ENCODE data around the gene LRRC8E.
"Not testable (repeated sequence)": the region's sequence is repeated elsewhere in the genome, so short reads cannot be mapped to it uniquely, and the experiment has no call there.

LRRC8E gene

DNA sequence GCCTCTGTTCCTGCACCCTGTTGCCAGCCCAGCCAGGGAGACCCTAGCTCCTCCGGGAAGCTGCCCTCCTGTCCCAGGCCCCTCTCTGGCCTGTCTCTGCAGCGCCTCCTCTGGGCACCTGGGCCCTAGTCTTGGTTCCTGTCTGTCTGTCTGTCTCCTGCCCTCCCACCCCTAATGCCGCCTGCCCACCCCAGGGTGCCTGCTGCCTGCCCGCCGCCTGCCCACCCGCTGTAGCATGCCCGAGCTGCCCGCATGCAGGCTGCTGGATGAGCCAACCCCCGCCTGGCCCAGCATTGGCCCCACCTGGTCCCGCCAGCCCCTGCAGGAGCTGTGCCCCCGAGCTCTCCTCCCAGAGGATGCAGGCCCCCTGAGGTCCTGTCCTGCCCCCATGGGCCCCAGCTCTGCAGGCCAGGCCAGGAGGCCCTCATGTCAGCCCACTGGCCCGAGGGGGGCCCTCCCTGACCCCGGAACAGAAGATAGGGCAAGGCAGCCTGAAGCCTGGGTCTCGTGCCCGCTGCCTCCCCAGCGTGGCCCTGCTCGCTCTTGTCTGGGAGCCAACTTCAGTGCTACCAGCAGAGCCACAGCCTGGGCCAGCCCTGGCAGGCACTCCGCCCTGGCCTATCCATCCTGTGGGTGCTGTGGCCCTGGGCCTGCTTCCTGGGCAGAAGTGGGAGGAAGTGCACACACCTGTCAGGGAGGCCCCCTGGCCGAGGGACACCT, 20.6 kb downstream of the LRRC8E start:
- DNase-seq (ENCODE audit: low spot score) = no peak

DNA sequence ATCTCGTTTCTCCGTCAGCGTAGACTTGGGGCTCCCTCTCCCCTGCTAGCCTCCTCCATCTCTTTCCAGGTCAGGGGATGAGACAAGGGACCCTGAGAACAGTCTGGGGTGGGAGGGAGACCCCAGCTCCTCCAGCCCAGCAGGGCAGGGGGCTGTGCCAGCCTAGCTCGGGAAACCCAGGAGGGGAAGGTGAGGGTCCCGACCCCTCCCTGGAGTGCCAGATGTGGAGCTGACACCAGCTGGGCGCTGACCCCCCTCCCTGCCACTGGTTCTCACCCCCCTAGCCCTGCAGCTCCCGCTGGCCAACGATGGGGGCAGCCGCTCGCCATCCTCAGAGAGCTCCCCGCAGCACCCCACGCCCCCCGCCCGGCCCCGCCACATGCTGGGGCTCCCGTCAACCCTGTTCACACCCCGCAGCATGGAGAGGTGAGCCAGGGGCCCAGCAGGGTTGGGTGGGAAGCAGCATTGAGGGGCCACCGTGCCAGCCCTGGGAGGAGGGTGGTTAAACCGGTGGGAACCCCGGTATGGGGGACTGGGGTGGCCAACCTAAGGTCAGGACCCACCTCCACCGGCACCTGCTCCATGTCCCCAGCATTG, 21.3 kb downstream of the LRRC8E start:
- no peak for DNase-seq (ENCODE audit: low spot score)

DNA sequence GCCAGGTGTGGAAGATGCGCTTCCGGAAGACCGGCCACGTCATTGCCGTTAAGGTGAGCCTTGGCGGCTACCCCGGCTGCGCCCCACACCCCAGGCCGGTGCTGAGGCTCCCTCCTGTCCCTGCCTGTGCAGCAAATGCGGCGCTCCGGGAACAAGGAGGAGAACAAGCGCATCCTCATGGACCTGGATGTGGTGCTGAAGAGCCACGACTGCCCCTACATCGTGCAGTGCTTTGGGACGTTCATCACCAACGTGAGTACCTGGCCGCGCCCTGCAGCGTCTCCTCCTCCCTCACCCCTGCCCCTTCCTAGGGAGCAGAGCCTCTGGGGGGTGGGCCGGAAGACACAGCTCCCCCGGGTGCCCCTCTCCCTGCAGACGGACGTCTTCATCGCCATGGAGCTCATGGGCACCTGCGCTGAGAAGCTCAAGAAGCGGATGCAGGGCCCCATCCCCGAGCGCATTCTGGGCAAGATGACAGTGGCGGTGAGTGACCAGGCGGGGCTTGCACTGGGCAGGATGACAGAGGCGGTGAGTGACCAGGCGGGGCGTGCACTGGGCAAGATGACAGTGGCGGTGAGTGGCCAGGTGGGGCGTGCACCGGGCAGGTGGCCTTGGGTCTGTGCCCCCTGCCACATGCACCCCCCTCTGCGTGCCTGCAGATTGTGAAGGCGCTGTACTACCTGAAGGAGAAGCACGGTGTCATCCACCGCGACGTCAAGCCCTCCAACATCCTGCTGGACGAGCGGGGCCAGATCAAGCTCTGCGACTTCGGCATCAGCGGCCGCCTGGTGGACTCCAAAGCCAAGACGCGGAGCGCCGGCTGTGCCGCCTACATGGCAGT, 22.2 kb downstream of the LRRC8E start:
- no peak for DNase-seq (ENCODE audit: low spot score)

DNA sequence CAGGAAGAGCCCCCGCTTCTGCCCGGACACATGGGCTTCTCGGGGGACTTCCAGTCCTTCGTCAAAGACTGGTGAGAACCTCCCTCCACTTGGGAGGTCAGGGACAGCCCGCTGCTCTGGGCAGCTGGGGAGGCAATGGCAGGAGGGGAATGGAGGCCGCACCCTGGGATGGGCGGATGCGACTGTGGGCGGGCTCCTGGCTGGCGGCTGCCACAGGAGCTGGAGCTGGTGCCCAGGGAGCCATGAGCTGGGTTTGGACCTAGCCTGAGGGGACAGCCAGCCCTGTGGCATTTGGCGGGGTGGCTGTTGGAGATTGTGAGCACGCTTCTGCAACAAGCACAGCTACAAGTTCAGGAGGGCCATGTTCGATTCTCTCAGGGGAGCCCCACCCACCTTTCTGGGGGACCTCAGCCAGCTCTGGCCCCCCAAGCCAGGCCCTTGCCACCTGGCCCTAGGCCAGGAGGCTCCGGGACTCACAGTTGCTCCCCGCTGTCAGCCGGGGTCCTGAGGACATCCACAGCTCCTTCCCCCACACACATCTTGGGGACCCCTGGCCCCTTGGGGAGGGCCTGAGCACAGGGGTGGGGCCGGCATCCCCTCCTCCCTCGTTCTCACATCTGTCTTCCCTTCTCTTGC, 23.3 kb downstream of the LRRC8E start:
- DNase-seq (ENCODE audit: low spot score) = no peak

DNA sequence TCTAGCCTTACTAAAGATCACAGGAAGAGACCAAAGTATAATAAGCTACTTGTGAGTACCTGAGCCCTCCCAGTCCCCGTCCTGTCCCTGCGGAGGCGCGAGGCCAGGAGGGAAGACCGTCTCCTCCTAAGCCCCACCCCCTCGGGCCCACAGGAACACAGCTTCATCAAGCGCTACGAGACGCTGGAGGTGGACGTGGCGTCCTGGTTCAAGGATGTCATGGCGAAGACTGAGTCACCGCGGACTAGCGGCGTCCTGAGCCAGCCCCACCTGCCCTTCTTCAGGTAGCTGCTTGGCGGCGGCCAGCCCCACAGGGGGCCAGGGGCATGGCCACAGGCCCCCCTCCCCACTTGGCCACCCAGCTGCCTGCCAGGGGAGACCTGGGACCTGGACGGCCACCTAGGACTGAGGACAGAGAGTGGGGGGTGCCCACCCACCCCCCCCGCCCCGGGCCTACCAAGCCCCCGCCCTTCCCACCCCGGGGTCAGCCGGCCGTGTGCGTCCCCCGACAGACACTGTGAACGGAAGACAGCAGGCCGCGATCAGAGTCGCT, 23.9 kb downstream of the LRRC8E start:
- no peak for DNase-seq (ENCODE audit: low spot score)

DNA sequence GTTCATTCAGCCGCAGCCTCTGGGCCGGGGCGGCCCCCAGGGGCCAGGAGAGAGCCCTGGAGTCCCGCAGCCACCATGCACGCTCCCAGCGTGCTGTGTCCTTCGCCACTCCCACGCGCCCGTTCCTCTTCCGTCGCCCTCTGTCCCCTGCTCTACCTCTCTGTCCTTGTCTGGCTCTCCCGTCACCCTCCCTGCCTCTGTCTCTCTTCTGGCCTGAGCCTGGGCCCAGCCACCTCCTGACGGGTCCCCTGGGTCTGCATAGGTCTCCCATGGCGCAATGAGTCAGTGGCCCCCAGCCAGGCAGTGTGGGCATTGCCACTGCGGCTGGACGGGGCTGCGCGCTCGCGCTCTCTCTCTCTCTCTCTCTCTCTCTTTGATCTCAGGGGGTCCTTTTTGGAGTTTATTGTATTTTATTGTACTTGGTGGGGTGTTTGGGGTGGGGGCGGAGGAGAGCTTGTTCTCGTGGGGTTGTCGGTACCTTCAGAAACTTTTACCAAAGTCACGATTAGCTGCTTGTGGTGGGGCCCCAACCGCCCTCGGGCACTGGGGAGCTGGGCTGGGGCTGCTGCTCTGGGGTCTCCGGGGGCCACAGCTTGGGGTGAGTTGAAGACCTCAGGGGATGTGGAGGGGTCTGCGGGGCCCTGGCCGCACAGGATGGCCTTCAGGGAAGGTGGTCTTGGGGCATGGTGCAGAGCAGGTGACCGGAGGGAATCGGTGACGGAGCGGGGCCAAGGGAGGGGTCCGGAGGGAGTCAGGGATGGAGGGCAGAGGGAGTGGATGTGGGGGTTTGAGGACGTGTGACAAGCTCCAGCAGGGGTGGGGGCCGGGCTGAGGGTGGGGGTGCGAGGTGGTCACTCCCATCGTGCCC, 24.6 kb downstream of the LRRC8E start:
- no peak for DNase-seq (ENCODE audit: low spot score)

DNA sequence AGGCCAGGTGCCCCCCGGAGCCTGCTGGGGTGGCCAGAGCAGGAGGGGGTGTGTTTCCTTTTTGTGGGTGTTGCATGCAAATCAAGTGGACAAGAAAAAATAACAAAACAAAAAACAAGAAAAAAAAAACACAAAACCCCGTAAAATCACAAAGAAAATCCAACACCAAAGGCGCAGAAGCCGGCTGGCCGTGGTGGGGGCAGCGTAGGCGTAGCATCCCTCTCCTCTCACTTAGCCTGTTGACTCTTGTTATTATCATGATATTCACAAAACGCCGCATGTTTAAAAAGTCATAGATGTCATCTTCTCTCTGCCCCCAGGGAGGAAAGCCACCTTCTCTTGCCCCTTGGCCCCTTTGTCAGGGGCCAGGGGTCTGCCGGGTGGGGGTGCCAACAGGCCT, 25.3 kb downstream of the LRRC8E start:
- DNase-seq (ENCODE audit: low spot score) = no peak

DNA sequence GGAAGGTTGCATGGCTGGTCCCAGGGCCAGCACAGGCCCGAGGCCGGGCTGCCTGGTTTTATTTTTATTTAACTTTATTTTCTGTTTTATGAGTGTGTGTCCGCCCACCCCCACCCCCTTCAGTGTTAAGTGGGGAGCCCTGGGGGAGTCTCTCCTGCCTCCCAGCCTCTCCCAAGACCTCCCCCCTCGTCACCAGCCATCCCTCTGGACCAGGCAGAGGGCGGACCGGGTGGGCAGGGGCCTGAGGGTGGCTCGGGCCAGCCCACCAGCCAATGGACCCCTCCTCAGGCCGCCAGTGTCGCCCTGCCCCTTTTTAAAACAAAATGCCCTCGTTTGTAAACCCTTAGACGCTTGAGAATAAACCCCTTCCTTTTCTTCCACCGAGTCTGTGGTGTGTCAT, 25.8 kb downstream of the LRRC8E start:
- no peak for DNase-seq (ENCODE audit: low spot score)

DNA sequence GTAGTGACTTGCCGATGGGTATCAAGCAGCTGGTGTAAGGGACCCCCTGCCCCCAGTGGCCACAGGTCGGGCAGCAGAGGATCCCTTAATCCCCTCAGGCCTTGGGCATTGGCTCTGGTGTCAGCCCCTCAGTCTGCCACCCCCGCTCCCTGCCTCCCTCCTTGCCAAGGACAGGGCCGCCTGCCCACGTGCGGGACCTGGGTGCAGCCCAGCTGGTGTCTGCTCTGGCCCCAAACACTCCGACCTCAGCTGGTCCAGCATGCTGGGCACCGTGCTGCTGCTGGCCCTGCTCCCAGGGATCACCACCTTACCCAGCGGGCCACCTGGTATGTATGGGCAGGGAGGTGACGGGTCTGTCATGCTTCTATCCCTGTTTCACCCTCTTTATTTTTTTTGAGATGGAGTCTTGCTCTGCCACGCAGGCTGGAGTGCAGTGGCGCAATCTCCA, 26.3 kb downstream of the LRRC8E start, which contains the start of gene TGFBR3L:
Gene TGFBR3L (plus strand): TSS at position 233 of the 448 bp plus-strand sequence.
- DNase-seq (ENCODE audit: low spot score) = no peak

DNA sequence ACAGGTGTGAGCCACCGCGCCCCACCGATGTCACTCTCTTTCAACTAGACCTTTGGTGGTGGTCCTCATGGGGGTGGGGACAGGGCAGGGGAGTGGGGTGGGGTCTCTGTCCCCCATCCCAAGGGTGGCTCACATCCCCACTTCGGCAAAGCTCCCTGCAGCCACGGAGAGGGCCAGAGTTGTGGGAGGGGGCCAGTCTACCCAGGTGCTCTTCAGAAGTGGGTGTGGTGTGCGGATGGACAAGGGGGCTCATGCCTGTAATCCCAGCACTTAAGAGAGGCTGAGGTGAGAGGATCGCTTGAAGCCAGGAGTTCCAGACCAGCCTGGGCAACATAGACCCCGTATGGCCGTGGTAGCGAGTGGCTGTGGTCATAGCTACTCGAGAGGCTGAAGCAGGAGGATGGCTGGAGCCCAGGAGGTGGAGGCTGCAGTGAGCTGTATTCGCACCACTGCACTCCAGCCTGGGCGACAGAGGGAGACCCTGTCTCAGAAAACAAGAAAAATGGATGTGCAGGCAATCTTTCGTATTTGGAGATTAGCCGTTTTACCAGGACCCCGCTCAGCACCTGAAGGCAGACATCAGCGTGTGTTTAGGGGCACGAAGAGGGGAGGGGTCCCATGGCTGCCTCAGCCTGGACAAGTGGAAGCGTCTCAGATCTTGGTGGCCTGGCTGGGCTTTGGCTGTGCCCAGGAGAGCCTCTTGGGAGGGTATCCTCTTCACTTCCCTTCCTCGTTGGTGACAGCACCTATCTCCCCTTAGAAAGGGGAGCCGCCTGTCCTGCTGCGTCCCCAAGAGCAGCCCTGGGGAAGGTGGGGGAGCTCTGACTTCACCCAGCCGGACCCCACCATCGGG, 27.2 kb downstream of the LRRC8E start:
- no peak for DNase-seq (ENCODE audit: low spot score)

DNA sequence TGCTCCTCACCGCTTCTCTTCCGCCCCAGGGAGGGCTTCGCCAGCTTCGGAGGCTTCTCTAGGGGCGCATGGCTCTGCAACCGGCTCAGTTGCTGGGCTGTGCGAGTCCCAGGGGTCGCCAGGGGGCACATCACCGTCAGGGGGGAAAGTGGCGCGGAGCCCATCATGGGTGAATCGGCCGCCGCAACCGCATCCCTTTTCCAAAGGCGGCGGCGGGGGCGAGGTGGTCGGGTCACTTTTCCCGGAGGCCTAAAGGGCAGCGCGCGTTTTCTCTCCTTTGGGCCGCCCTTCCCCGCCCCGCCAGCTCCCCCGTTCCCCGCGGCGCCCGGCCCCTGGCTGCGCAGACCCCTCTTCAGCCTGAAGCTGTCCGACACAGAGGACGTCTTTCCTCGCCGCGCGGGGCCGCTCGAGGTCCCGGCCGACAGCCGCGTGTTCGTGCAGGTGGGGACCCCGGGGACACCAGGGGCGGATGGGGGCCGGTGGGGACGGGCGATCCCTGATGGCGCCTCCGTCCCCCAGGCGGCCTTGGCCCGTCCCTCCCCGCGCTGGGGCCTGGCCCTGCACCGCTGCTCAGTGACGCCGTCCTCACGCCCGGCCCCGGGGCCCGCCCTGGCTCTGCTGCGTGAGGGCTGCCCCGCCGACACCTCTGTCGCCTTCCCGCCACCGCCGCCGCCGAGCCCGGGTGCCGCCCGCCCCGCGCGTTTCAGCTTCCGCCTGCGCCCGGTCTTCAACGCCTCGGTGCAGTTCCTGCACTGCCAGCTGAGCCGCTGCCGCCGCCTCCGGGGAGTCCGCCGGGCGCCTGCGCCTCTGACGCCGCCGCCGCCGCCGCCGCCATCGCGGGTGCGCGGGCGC, 28.0 kb downstream of the LRRC8E start:
- peak; percentile 33 for DNase-seq (ENCODE audit: low spot score)

DNA sequence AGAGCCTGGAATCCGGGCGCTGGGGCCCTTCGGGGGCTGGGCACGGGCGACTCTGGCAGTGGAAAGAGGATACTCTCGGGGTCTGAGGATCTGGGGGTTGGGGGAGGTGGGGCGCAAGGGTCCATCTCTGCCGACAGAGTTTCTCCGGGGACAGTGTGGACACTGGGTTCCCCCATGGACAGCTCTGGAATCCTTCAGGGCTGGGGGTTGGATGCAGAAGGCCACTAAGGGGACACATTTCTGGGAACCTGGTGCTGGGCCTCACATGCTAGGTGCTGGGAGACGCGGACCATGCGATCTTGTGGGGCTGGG, 28.6 kb downstream of the LRRC8E start:
- DNase-seq (ENCODE audit: low spot score) = no peak

DNA sequence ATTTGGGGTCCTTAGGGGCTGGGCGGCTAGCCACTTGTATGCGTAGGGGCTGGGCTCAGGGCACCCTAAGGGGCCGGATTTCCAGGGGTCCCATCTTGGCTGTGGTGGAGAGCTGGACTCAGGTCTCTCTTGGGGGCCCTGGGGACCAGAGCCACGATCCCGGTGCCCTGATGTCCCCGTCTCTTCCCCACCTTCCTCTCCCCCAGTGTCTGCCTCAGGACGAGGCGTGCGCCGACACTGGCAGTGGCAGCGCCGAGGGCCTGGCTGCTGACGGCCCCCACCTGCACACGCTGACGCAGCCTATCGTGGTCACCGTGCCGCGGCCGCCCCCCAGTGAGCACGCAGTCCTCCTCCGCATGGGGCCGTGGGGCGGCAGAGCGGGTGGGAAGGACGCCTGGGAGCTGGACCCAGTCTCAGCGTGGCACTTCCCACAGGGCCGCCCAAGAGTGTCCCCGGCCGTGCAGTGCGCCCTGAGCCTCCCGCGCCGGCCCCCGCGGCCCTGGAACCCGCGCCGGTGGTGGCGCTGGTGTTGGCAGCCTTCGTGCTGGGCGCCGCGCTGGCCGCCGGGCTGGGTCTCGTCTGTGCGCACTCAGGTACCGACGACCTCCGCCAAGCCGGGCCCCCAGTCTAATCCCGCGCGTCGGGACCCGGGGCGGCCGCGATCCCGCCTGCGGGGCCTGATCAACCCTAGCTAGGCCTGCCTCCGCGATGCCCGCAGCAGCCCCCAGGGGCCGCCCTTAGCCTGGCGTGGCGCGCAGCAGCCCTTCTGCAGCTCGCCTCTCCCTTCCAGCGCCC, 29.2 kb downstream of the LRRC8E start:
- peak; percentile 54 for DNase-seq (ENCODE audit: low spot score)

DNA sequence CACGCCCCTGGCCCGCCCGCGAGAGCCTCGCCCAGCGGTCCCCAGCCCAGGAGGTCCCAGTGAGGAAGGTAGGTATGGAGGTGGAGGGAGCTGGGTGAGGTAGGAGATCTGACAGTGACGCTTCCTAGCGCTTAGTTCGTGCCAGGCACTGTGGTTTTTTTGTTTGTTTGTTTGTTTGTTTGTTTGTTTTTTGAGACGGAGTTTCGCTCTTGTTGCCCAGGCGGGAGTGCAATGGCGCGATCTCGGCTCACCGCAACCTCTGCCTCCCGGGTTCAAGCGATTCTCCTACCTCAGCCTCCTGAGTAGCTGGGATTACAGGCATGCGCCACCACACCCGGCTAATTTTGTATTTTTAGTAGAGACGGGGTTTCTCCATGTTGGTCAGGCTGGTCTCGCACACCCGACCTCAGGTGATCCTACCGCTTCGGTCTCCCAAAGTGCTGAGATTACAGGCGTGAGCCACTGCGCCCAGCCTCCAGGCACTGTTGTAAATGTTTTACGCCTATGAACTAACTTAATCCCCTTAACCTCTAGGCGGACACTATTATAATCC, 29.8 kb downstream of the LRRC8E start:
- DNase-seq (ENCODE audit: low spot score) = not testable (repeated sequence)

DNA sequence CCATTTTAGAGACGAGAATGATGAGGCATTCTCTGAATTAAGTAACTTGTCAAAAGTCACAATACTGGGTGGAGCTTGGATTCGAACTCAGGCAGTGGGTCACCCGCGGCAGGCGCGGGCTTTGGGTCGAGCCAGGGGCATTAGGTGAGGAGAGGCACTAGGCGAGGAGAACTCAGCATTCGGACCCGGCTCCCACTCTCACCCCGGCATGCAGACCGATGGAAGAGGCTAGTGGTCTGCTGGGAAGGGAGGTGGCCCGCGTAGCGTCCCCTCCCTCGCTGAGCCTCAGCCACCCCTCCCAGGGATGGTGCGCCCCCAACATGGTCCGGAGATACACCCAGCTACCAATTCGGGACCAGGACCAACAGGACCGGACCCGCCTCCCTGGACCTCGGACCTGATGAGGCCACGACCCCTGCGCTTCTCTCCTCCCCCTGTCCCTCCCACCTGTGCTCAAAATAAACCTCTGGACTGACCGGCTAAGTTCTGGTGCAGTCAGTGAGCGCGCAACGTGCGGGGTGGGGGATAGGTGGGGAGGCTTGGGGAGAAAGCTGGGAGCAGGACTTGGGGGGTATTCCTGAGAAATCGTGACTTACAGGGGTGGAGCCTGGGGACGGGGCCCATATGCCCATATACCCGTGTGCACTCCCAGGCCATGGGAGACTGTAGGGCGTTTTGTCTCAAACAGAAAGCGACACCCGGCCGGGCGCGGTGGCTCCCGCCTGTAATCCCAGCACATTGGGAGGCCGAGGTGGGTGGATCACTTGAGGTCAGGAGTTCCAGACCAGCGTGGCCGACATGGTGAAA, 30.5 kb downstream of the LRRC8E start:
- DNase-seq (ENCODE audit: low spot score) = no peak

DNA sequence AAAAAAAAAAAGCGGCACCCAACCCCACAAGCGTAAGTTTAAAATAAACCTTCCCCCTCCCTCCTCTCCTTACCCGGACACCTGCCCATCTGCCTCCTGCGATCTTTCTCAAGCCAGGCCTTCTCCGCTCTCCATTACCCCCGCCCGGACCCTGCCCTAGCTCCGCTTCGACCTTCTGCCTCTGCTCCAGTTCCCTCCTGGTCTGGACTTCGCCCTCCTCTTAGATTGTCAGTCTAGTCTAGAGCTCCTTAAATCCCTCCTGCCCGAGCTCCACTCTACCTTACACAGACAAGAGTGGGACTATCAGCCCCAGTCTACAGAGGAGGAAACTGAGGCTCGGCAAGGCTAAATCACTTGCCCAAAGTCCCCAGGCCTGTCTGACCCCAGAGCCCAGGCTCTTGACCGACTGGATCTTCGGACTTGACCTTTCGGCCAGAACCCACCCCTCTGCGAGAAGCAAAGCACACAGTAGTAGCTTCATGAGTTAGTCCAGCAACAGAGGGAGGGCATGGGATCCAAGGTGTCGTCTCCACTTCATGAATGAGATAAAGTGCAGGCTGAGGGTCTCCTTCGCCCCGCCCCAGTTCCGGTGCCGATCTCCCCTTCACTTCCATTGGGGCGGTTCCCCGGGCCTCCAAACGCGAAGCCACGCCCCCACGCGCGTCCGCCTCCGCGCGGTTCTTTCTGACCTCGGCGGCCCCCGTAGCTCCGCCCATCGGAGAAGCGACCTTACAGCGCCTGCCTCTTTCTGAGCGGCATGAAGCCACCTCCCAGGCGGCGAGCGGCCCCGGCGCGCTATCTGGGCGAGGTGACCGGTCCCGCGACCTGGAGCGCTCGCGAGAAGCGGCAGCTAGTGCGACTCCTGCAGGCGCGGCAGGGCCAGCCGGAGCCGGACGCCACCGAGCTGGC, 31.6 kb downstream of the LRRC8E start, which contains the start of gene SNAPC2:
Gene SNAPC2 (plus strand): TSS at position 729 of the 909 bp plus-strand sequence. CDS start 29 bp downstream, at position 758.
- peak; percentile 97 for DNase-seq (ENCODE audit: low spot score)

All from CD4-positive, alpha-beta T cell treated with Interleukin-2 at 100 ng/mL for 4 hours (primary cell).